Loucy (cell line): ENCODE data around the gene USP17L28.
"Not testable (repeated sequence)": the region's sequence is repeated elsewhere in the genome, so short reads cannot be mapped to it uniquely, and the experiment has no call there.

Experiments
- H2AFZ ChIP-seq: fragments of 200-600 bp; sonication (generic); 2 replicates; pipeline ENCODE4 v1.6.0; 2016; ENCODE audit warnings: antibody characterized with exemption, mild to moderate bottlenecking, low read length, moderate library complexity
- H3F3A ChIP-seq: fragments of 200-600 bp; 2 replicates; pipeline ENCODE4 v1.6.0; 2016; ENCODE audit warnings: antibody characterized with exemption, low read depth, mild to moderate bottlenecking
- H3K27me3 ChIP-seq: fragments of 200-600 bp; sonication (generic); 2 replicates; pipeline ENCODE4 v1.6.1; 2014; ENCODE audit warnings: low read length, mild to moderate bottlenecking; ENCODE audit not compliant: insufficient read depth, poor library complexity, severe bottlenecking
- H3K36me3 ChIP-seq: fragments of 200-600 bp; sonication (generic); 2 replicates; pipeline ENCODE4 v1.6.1; 2016; ENCODE audit warnings: low read length; ENCODE audit not compliant: insufficient read depth
- H3K4me1 ChIP-seq: fragments of 200-600 bp; sonication (generic); 2 replicates; pipeline ENCODE4 v1.5.1; 2014; ENCODE audit warnings: low read length, mild to moderate bottlenecking; ENCODE audit not compliant: insufficient read depth, poor library complexity, severe bottlenecking
- H3K4me2 ChIP-seq: fragments of 200-600 bp; sonication (generic); 2 replicates; pipeline ENCODE4 v1.6.0; 2014; ENCODE audit warnings: antibody characterized with exemption, low read length, low read depth, mild to moderate bottlenecking; ENCODE audit not compliant: poor library complexity, severe bottlenecking
- H3K4me3 ChIP-seq: fragments of 200-600 bp; sonication (generic); 2 replicates; pipeline ENCODE4 v1.5.1; 2014; ENCODE audit warnings: low read length, mild to moderate bottlenecking, mixed read lengths; ENCODE audit not compliant: poor library complexity, severe bottlenecking
- H3K79me2 ChIP-seq: fragments of 200-600 bp; sonication (generic); 2 replicates; pipeline ENCODE4 v1.6.1; 2014; ENCODE audit warnings: low read length; ENCODE audit not compliant: insufficient read depth
- H3K9ac ChIP-seq: fragments of 200-600 bp; sonication (generic); 2 replicates; pipeline ENCODE4 v1.6.0; 2014; ENCODE audit warnings: mild to moderate bottlenecking, low read depth, low read length, moderate library complexity; ENCODE audit not compliant: poor library complexity, severe bottlenecking
- H3K9me2 ChIP-seq: fragments of 200-600 bp; sonication (generic); replicated peaks from 2 replicates; pipeline ENCODE4 v1.6.1; 2016; ENCODE audit warnings: low read depth, low read length, mixed read lengths
- H3K9me3 ChIP-seq: fragments of 200-600 bp; sonication (generic); 2 replicates; pipeline ENCODE4 v1.6.1; 2014; ENCODE audit warnings: mild to moderate bottlenecking, antibody characterized with exemption, low read length, low read depth; ENCODE audit not compliant: insufficient read depth
- H4K20me1 ChIP-seq: fragments of 200-600 bp; sonication (generic); 2 replicates; pipeline ENCODE4 v1.6.0; 2014; ENCODE audit warnings: antibody characterized with exemption, low read length, mild to moderate bottlenecking; ENCODE audit not compliant: insufficient read depth, poor library complexity, severe bottlenecking
- CTCF ChIP-seq: fragments of 200-600 bp; sonication (generic); conservative IDR thresholded peaks from 2 replicates; pipeline ENCODE4 v1.5.1; 2014; ENCODE audit warnings: mild to moderate bottlenecking, antibody characterized with exemption, low read length
- EZH2phosphoT487 ChIP-seq: fragments of 200-600 bp; IDR thresholded peaks from 2 replicates; pipeline ENCODE4 v1.6.1; 2018; ENCODE audit warnings: antibody characterized with exemption, mild to moderate bottlenecking, moderate library complexity, borderline replicate concordance

USP17L28 gene

GRCh38 chr4:9384126-9384525 lies 35.4 kb downstream of the USP17L28 start:
- H3K36me3 ChIP-seq = no peaks in the 10 kb centered on the region
- H3F3A ChIP-seq = no peaks in the 10 kb centered on the region
- H3K9me3 ChIP-seq = no peaks in the 10 kb centered on the region
- no peaks in the 10 kb centered on the region for H3K79me2 ChIP-seq
- no peak overlapping the region for H3K9ac ChIP-seq
- H3K4me1 ChIP-seq = no peaks in the 10 kb centered on the region
- no peaks in the 10 kb centered on the region for H3K9me2 ChIP-seq
- no peaks in the 10 kb centered on the region for H3K27me3 ChIP-seq
- no peak overlapping the region for H3K4me3 ChIP-seq
- TF ChIP-seq CTCF (no peak), EZH2phosphoT487 (no peak)
- no peak overlapping the region for H3K4me2 ChIP-seq
- H4K20me1 ChIP-seq = no peaks in the 10 kb centered on the region
- no peak overlapping the region for H2AFZ ChIP-seq

- not testable (repeated sequence) for H3K4me3 ChIP-seq, H3K9ac ChIP-seq, H2AFZ ChIP-seq, H3K79me2 ChIP-seq, H3K9me3 ChIP-seq, H4K20me1 ChIP-seq, H3K36me3 ChIP-seq, H3K4me1 ChIP-seq, H3K27me3 ChIP-seq, H3K9me2 ChIP-seq, H3F3A ChIP-seq, H3K4me2 ChIP-seq
Measured at GRCh38 chr4:9389001-9389400, 40.3 kb downstream of the USP17L28 start.
